HEK293 (cell line): Measurements from ENCODE around the gene TMEM218.

Experiments used
- HOXA7 ChIP-seq: sonication (generic); formaldehyde crosslinking; IDR thresholded peaks from 2 replicates; pipeline ENCODE4 v1.8.1; 2022; ENCODE audit warnings: missing genetic modification reagents, borderline replicate concordance
- SETDB1 ChIP-seq: IDR thresholded peaks from one replicate; pipeline ENCODE4 v1.6.1; 2017; ENCODE audit warnings: mild to moderate bottlenecking, low read length, moderate library complexity, mixed read lengths; ENCODE audit not compliant: insufficient read length
- SP2 ChIP-seq: fragments of 450-650 bp; formaldehyde crosslinking; IDR thresholded peaks from 2 replicates; pipeline ENCODE4 v1.5.1; 2016; ENCODE audit warnings: missing biosample characterization, missing genetic modification characterization
- ZNF501 ChIP-seq: fragments of 450-650 bp; formaldehyde crosslinking; IDR thresholded peaks from 2 replicates; pipeline ENCODE4 v1.5.1; 2016; ENCODE audit warnings: missing biosample characterization, missing genetic modification characterization
- TF ChIP-seq, protein P1 (sequence below): fragments of 450-650 bp; formaldehyde crosslinking; IDR thresholded peaks from 2 replicates; pipeline ENCODE4 v1.5.1; 2016; ENCODE audit warnings: missing biosample characterization, missing genetic modification characterization
- TF ChIP-seq, protein P2 (sequence below): fragments of 450-650 bp; formaldehyde crosslinking; IDR thresholded peaks from 2 replicates; pipeline ENCODE4 v1.5.1; 2016; ENCODE audit warnings: missing biosample characterization, missing genetic modification characterization

DNA sequence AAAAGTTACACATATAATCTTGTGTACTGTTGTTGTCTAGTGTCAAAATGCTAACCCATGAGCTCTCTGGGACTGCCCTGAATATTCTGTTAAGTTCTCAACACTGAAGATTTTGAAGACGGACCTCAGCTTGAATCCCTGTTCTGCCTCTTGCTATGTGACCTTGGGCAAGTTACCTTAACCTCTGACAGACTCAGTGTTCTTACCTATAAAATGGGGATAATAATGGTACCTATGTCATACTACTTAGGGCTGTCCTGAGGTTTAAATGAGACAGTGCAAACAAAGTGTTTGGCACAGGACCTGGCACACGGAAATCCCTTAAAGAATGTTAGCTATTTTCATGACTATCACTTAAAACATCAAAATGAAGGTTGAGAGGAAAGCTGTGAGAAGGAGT, 11.3 kb downstream of the TMEM218 start:
- TF ChIP-seq SP2 (tag by site-specific recombination) (no peak), SETDB1 (no peak), HOXA7 (CRISPR knock-in tag) (no peak), ZNF501 (tag by site-specific recombination) (no peak)
- TF ChIP-seq, protein P1, sequence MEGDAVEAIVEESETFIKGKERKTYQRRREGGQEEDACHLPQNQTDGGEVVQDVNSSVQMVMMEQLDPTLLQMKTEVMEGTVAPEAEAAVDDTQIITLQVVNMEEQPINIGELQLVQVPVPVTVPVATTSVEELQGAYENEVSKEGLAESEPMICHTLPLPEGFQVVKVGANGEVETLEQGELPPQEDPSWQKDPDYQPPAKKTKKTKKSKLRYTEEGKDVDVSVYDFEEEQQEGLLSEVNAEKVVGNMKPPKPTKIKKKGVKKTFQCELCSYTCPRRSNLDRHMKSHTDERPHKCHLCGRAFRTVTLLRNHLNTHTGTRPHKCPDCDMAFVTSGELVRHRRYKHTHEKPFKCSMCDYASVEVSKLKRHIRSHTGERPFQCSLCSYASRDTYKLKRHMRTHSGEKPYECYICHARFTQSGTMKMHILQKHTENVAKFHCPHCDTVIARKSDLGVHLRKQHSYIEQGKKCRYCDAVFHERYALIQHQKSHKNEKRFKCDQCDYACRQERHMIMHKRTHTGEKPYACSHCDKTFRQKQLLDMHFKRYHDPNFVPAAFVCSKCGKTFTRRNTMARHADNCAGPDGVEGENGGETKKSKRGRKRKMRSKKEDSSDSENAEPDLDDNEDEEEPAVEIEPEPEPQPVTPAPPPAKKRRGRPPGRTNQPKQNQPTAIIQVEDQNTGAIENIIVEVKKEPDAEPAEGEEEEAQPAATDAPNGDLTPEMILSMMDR (tag by site-specific recombination), result no peak
- TF ChIP-seq, protein P2, sequence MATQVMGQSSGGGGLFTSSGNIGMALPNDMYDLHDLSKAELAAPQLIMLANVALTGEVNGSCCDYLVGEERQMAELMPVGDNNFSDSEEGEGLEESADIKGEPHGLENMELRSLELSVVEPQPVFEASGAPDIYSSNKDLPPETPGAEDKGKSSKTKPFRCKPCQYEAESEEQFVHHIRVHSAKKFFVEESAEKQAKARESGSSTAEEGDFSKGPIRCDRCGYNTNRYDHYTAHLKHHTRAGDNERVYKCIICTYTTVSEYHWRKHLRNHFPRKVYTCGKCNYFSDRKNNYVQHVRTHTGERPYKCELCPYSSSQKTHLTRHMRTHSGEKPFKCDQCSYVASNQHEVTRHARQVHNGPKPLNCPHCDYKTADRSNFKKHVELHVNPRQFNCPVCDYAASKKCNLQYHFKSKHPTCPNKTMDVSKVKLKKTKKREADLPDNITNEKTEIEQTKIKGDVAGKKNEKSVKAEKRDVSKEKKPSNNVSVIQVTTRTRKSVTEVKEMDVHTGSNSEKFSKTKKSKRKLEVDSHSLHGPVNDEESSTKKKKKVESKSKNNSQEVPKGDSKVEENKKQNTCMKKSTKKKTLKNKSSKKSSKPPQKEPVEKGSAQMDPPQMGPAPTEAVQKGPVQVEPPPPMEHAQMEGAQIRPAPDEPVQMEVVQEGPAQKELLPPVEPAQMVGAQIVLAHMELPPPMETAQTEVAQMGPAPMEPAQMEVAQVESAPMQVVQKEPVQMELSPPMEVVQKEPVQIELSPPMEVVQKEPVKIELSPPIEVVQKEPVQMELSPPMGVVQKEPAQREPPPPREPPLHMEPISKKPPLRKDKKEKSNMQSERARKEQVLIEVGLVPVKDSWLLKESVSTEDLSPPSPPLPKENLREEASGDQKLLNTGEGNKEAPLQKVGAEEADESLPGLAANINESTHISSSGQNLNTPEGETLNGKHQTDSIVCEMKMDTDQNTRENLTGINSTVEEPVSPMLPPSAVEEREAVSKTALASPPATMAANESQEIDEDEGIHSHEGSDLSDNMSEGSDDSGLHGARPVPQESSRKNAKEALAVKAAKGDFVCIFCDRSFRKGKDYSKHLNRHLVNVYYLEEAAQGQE (tag by site-specific recombination), result no peak
